B cell (primary cell): Measurements from ENCODE around the gene CBX7.

Experiments used
- CTCF ChIP-seq: fragments of 200-600 bp; IDR thresholded peaks from one replicate; pipeline ENCODE4 v1.8.0; 2022; ENCODE audit warnings: antibody characterized with exemption, mild to moderate bottlenecking
- EZH2 ChIP-seq: IDR thresholded peaks from 2 replicates; pipeline ENCODE4 v1.6.1; 2012; ENCODE audit warnings: borderline replicate concordance, low read depth, mild to moderate bottlenecking, moderate library complexity, low read length; ENCODE audit not compliant: insufficient read depth, poor library complexity, severe bottlenecking

- no peak for TF ChIP-seq CTCF
- TF ChIP-seq EZH2: no peak
Measured at GRCh38 chr22:39185601-39186012, 33.1 kb upstream of the CBX7 start.
